HUES6 (cell line): Measurements from ENCODE around the gene VASH1.

Experiments
- H3K27ac ChIP-seq: 2 replicates; pipeline ENCODE4 v1.7.0; 2013; ENCODE audit warnings: low read depth, mild to moderate bottlenecking, low read length, inconsistent platforms
- H3K27me3 ChIP-seq: 2 replicates; pipeline ENCODE4 v1.6.1; 2013; ENCODE audit warnings: low read length; ENCODE audit not compliant: control insufficient read depth, insufficient read depth
- H3K36me3 ChIP-seq: 2 replicates; pipeline ENCODE4 v1.6.1; 2013; ENCODE audit warnings: low read length; ENCODE audit not compliant: control insufficient read depth, insufficient read depth
- H3K4me1 ChIP-seq: 2 replicates; pipeline ENCODE4 v1.6.1; 2013; ENCODE audit warnings: low read length; ENCODE audit not compliant: control insufficient read depth, insufficient read depth
- H3K4me3 ChIP-seq: 2 replicates; pipeline ENCODE4 v1.5.1; 2013; ENCODE audit warnings: low read depth, low read length
- H3K9ac ChIP-seq: one replicate; pipeline ENCODE4 v1.6.1; 2013; ENCODE audit warnings: mild to moderate bottlenecking, low read length
- H3K9me3 ChIP-seq: 2 replicates; pipeline ENCODE4 v1.6.1; 2013; ENCODE audit warnings: low read depth, low read length; ENCODE audit not compliant: control insufficient read depth, insufficient read depth

Gene VASH1

DNA sequence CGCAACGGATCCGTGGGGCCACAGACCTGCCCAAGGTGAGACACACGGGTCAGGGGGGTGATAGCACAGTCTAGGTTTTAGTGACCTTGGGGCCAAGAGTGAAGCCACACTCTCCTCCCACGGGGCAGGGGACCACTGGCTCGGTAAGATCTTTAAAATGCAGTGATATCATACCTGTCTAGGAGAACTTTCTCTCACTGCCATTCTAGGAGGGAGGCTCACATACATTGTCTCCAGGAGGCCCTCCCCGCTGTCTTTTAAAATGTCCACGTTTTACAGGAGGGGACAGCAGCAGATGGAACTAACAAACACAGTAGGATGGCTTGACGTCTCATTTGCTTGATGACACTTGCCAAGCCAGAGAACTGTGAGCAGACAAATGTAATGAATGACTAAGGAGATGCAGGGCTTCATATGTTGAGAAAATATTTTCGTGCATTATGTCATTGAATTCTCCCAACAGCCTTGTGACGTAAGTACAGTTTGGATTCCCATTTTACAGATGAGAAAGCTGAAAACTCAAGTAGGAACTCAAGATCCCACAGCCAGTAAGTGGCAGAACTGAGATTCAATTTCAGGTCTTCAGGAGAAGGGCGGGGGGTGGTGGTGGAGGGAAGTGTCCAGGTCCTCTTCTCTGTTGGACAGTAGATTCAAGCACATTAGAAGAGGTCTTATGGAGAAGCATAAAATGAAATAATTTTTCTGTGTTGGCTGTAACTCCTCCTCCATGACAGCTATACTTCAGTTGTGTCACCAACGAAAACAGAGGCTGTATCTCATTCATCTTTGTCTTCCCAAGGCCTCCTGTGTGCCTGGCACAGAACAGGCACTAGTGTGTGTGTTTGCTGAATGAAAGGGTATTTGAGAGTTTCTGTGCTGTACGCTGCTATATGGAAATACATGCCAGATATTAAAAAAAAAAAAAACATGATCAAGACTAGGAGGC is 2.1 kb downstream of the VASH1 start:
- Histone ChIP-seq H3K27me3 (peaks cover 65% of the 10 kb centered on the region), H3K36me3 (no peaks in the 10 kb centered on the region), H3K9ac (no peak overlapping the region), H3K4me3 (peak overlapping the region; percentile 16; the same call in 1 of the 2 replicates), H3K9me3 (no peaks in the 10 kb centered on the region), H3K27ac (no peak overlapping the region), H3K4me1 (peaks cover 18% of the 10 kb centered on the region)

DNA sequence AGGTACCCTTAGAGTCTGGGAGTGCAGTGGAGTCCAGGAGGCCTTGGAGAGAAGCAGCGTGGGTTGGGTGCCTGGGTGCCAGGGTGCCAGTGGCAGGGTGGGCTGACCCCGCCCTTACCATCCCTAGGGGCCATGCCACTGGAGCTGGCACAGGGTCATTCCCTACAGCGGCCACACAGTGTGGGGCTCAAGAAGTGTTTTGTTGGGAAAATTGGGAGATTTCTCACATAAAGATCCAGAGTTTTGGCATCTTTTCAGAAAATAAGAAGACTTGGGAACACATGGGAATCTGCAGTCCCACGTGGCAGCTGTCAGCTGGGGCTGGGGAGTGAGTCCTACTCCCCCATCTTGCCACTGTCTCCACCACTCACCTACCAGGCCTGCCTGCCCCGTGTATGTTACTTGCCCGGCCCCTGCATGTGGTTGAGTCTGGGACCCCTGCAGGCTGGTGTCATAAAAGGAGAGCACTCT is 4.2 kb downstream of the VASH1 start:
- Histone ChIP-seq H3K4me3 (no peak overlapping the region), H3K27ac (no peak overlapping the region), H3K9me3 (peaks cover 6% of the 10 kb centered on the region; the same call in 1 of the 2 replicates), H3K27me3 (peaks cover 49% of the 10 kb centered on the region), H3K36me3 (no peaks in the 10 kb centered on the region), H3K4me1 (peaks cover 21% of the 10 kb centered on the region), H3K9ac (no peak overlapping the region)

DNA sequence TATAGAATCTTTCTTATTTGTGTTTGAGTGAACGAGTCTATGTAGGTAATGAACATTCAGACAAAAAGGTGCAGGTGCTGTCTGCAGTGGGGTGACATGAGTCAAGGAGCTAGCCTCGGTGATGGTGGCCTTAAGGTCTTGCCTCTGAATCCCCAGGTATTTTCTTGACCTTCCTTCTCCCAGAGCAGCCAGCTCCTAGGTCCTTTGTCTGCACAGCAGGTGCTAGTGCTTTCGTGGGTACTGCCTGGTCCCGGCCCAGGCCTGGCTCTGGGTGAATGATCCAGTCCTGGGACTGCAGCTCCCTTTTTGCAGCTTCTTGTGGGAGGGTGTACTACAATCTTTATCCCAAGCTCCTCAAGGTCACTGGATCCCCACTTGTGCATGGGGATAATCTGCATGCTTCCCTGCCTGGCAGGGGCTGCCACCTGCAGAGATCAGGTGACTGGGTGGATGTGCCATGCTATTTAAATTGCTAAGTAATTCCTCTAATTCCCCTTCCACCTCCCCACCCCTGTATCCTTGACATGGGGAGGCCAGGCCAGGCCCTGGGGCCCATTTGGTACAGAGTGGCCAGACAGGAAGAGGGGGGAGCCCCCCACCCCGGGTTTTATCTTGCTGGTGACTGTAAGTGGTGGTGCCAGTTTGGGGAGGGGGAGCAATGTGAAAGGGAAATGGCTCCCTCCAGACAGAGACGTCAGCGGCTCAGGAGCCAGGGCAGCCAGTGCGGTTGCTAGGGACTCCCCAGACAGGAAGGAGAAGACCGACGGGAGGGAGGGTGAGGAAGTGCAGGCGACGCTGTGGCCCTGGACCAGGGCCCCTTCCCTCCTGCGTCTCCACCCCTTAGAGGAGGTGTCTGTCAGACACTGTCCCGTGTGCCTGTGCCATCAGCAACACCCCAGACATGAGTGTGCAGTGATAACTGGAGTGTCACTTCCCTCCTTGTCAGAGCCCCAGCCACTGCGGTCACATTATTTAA is 6.7 kb downstream of the VASH1 start:
- peaks cover 24% of the 10 kb centered on the region for H3K4me1 ChIP-seq
- H3K4me3 ChIP-seq = peak overlapping the region; percentile 9; the same call in 1 of the 2 replicates
- H3K9me3 ChIP-seq = peaks cover 6% of the 10 kb centered on the region; the same call in 1 of the 2 replicates
- no peak overlapping the region for H3K9ac ChIP-seq
- no peak overlapping the region for H3K27ac ChIP-seq
- no peaks in the 10 kb centered on the region for H3K36me3 ChIP-seq
- H3K27me3 ChIP-seq = peaks cover 28% of the 10 kb centered on the region

DNA sequence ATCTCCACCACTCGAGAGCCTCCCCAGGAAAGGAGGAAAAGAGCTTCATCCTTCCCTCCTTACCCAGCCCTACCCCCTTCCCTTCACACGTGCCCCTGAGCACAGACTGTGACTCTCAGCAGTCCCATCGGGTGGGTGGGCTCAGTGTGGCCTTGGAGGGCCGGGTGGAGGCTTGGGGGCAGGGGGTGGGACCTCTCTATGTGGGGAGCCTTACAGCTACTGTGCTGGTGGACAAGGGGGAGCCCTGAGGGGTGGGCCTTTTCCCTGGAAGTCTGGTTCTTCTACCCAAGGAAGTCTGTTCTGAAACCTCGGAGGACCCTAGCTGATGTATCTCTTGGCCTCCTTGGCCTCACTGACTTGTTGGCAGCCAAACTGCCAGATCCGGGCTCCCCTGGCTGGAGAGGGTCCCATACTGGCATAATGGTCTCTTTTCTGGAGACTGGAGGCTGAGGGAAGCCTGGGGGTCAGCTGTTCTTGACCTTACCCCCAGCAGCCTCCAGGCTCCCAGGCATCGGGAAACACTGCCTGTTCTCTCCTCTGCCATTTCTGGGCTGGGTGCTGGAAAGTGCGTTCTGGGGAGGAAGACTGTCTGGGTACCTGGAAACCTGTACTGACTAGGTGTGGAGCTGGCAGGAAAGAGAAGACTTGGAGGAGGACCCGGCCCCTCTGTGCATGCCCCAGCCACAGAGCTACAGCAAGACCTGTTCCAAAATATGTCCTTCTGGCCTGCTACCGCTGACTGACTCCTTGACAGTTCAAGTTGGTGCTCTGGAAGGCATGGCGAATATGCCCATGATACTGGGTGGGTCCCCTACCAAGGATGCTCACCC is 7.6 kb downstream of the VASH1 start:
- Histone ChIP-seq H3K9ac (no peak overlapping the region), H3K9me3 (peaks cover 6% of the 10 kb centered on the region; the same call in 1 of the 2 replicates), H3K4me3 (peak overlapping the region; percentile 9; the same call in 1 of the 2 replicates), H3K36me3 (no peaks in the 10 kb centered on the region), H3K27ac (no peak overlapping the region), H3K4me1 (peaks cover 32% of the 10 kb centered on the region), H3K27me3 (peaks cover 19% of the 10 kb centered on the region)

DNA sequence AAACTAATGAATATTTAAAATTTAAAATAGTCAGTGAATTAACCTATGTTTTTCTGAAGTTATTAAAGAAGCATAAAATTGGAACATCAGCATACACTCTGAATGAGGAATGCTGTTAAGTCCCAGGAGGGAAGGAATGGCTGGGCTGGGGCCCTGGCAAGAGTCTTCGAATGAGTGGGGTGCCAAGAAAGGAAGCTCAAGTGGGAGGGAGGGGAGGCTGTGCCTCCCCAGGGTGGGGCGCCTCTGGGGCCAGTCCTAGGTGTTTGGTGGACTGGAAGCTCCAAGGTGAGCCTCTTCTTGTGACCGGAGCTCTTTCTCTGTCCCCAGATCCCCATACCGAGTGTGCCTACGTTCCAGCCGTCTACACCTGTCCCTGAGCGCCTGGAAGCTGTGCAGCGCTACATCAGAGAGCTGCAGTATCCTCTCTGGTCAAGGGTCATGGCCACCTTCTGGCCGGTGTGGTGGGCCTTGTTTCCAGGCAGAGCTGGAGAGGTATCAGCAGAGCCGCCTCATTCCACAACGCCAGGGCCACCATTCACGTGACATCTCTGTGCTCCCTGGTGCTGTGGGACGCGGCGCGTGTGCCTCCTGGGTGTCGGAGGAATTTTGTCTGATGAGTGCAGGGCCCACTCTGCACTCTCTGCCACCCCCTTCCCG is 8.5 kb downstream of the VASH1 start:
- Histone ChIP-seq H3K27ac (no peak overlapping the region), H3K9ac (no peak overlapping the region), H3K9me3 (peaks cover 6% of the 10 kb centered on the region; the same call in 1 of the 2 replicates), H3K27me3 (peaks cover 16% of the 10 kb centered on the region; the same call in 1 of the 2 replicates), H3K36me3 (no peaks in the 10 kb centered on the region), H3K4me1 (peaks cover 40% of the 10 kb centered on the region), H3K4me3 (no peak overlapping the region)

DNA sequence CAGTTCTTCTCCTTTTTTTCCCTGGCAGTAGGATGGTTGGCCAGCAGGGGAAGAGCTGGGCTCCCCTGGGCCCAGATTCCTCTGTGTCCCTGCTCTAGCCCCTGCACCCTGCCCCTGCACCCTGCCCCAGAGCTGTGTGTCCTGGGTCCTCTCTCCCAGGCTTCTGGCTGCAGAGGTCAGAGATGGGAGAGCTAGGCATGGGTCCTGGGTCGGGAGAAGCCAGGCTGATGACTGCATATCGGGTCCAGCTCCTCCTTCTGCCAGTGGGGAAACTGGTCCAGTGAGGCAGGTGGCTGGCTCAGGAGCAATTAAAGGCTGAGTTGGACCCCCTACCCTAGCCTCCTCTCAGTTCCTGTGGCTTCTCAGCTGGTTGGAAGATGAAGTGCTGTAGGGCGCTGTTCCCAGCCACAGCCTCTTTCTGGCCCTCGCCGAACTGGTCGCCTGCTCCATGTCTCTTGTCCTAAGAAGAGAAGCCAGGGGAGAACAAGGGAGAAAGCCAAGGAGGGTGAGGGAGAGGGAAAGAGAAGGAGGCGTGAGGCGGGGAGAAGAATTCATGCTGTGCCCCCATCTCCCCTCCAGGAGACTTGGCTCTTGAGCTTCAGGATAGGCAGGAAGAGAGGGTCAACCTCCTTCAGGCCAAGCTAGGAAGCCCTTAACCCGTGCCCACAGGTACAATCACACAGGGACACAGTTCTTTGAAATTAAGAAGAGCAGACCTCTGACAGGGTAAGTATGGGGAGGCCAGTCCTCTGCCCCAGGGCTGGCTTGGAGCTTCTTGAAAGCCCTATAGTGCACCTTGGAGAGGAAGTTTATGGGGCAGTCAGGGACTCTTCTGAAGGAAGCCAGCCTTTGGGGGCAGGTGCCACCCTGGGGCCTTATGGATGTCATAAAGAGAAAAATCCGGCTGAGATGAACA is 9.5 kb downstream of the VASH1 start:
- H3K27ac ChIP-seq = no peak overlapping the region
- peaks cover 12% of the 10 kb centered on the region; the same call in 1 of the 2 replicates for H3K27me3 ChIP-seq
- H3K4me3 ChIP-seq = no peak overlapping the region
- H3K4me1 ChIP-seq = peaks cover 43% of the 10 kb centered on the region
- no peak overlapping the region for H3K9ac ChIP-seq
- peaks cover 6% of the 10 kb centered on the region; the same call in 1 of the 2 replicates for H3K9me3 ChIP-seq
- H3K36me3 ChIP-seq = no peaks in the 10 kb centered on the region

DNA sequence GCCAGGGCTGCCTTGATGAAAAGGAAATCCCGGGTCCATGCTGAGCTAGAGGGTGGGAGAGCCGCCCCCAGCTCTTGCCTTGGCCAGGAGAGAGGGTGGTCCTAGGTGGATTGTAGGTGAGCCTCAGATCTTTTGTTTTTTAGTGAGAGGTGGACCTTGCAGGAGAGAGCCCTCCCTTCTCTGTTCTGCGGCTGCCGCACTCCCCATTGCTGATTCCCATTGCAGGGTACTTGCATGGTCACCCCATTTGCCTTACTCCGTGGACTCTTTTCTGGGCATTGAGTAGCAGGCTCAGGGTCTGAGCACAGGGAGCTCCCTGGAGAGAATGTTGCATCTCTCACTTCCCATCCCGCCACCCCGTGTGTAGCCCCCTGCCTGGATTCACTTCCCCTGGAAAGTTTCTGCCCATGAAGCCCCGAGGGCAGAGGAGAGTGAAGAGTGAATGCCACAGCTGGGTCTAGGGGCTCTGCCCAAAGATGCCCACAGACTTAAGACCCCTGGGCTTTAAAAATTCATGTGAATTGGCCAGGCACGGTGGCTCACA is 10.2 kb downstream of the VASH1 start:
- Histone ChIP-seq H3K9me3 (peaks cover 6% of the 10 kb centered on the region; the same call in 1 of the 2 replicates), H3K4me1 (peaks cover 45% of the 10 kb centered on the region), H3K4me3 (no peak overlapping the region), H3K36me3 (no peaks in the 10 kb centered on the region), H3K27ac (no peak overlapping the region), H3K9ac (no peak overlapping the region), H3K27me3 (peaks cover 9% of the 10 kb centered on the region; the same call in 1 of the 2 replicates)

DNA sequence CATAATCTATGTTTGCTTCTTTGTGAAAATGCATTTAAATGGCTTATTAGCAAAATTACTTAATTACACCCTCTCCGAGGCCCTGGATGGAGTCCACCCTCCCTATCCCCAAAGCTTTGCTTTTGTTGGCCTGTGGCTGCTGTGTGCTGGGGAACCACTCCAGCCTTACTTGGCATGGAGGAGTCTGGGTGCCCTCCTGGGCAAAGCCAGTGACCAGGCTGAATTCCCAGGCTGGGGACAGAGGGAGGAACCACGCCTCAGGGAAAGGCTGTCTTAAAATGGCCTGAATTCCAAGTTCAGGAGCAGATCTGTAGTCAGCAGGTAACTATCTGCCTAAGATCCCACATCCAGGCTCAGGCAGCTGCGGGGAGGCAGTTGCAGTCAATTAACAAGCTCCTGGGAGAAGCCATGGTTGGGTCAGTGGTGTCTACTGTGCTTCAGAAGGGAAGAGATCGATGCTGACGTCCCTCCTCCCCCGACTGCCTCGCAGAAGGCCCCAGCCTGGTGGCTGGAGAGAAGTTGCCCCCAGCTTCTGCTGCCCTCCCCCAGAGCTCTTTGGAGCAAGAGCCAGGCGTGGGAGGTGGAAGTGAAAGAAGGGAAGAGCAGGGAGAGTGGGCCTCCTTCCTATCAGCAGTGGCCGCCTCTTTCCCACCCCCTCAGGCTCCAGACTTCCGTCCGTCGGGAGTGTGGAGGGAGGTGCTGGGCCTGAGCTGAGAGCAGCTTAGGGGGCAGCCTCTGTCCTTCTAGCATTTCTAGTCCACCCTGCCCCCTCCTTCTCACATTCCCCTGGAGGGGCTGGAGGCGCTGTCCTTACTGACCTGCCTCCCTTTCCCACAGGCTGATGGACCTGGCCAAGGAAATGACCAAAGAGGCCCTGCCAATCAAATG is 11.3 kb downstream of the VASH1 start:
- H3K27me3 ChIP-seq = peaks cover 9% of the 10 kb centered on the region; the same call in 1 of the 2 replicates
- H3K4me1 ChIP-seq = peaks cover 47% of the 10 kb centered on the region
- H3K4me3 ChIP-seq = no peak overlapping the region; the same call in 1 of the 2 replicates
- no peaks in the 10 kb centered on the region for H3K36me3 ChIP-seq
- H3K9ac ChIP-seq = peak overlapping the region; percentile 10
- peaks cover 6% of the 10 kb centered on the region; the same call in 1 of the 2 replicates for H3K9me3 ChIP-seq
- no peak overlapping the region; the same call in 1 of the 2 replicates for H3K27ac ChIP-seq
